HepG2 (cell line): ENCODE results near the gene DDX17. TPM values are rescaled to one million over a fixed set of nuclear protein-coding genes. Genes with fewer than 3 reads are reported as not detected.

Experiments used
- ATRX ChIP-seq: sonication (generic); formaldehyde crosslinking; IDR thresholded peaks from 2 replicates; pipeline ENCODE4 v1.4.0; 2020; ENCODE audit warnings: missing genetic modification reagents, borderline replicate concordance
- ESRRA ChIP-seq: sonication (generic); formaldehyde crosslinking; IDR thresholded peaks from 2 replicates; pipeline ENCODE4 v1.5.1; 2020; ENCODE audit warnings: mild to moderate bottlenecking, low read depth, missing genetic modification reagents
- FOSL2 ChIP-seq: sonication (generic); formaldehyde crosslinking; IDR thresholded peaks from 2 replicates; pipeline ENCODE4 v1.4.0; 2020; ENCODE audit warnings: missing genetic modification reagents
- FOXA1 ChIP-seq, 2 experiments: fragments of 450-650 bp in 1 of 2; sonication (generic) in 1 of 2; formaldehyde crosslinking in 1 of 2; IDR thresholded peaks; 2 replicates each; pipeline versions ENCODE4 v1.4.0 to v1.6.1; 2016 to 2020; ENCODE audit warnings: missing genetic modification reagents in 1 of 2
- GABPA ChIP-seq, 2 experiments: IDR thresholded peaks; 2 replicates each; pipeline ENCODE4 v1.6.1; 2011 to 2016; ENCODE audit warnings: low read depth in 2 of 2, low read length in 1 of 2, missing biosample characterization in 1 of 2, missing genetic modification characterization in 1 of 2
- GTF3A ChIP-seq: sonication (generic); formaldehyde crosslinking; conservative IDR thresholded peaks from 2 replicates; pipeline ENCODE4 v1.4.0; 2020; ENCODE audit warnings: mild to moderate bottlenecking, missing genetic modification reagents
- HDAC2 ChIP-seq: sonication (generic); formaldehyde crosslinking; IDR thresholded peaks from 2 replicates; pipeline ENCODE4 v1.4.0; 2020; ENCODE audit warnings: missing genetic modification reagents
- IRF2 ChIP-seq: IDR thresholded peaks from 2 replicates; pipeline ENCODE4 v1.6.1; 2018; ENCODE audit warnings: missing genetic modification reagents, missing compliant biosample characterization
- KDM2A ChIP-seq: sonication (generic); formaldehyde crosslinking; IDR thresholded peaks from 2 replicates; pipeline ENCODE4 v1.4.0; 2020; ENCODE audit warnings: low read depth, missing genetic modification reagents, borderline replicate concordance
- KLF13 ChIP-seq: sonication (generic); formaldehyde crosslinking; IDR thresholded peaks from 2 replicates; pipeline ENCODE4 v1.4.0; 2020; ENCODE audit warnings: mild to moderate bottlenecking, missing genetic modification reagents
- KLF6 ChIP-seq: IDR thresholded peaks from 2 replicates; pipeline ENCODE4 v1.8.0; 2016; ENCODE audit warnings: missing biosample characterization, missing genetic modification reagents
- MATR3 ChIP-seq: sonication (generic); formaldehyde crosslinking; IDR thresholded peaks from 2 replicates; pipeline ENCODE4 v1.4.0; 2020; ENCODE audit warnings: missing genetic modification reagents
- NFE2L1 ChIP-seq: sonication (generic); formaldehyde crosslinking; IDR thresholded peaks from 2 replicates; pipeline ENCODE4 v1.4.0; 2020; ENCODE audit warnings: missing genetic modification reagents, mild to moderate bottlenecking, borderline replicate concordance
- SMC3 ChIP-seq: IDR thresholded peaks from 2 replicates; pipeline ENCODE4 v1.6.1; 2011; ENCODE audit warnings: low read length, improper control_type of control experiment
- SOX6 ChIP-seq, 2 experiments: fragments of 450-650 bp in 1 of 2; sonication (generic) in 1 of 2; formaldehyde crosslinking in 1 of 2; IDR thresholded peaks; 2 replicates each; pipeline versions ENCODE4 v1.4.0 to v1.6.1; 2017 to 2020; ENCODE audit warnings: antibody characterized with exemption in 1 of 2, mild to moderate bottlenecking in 1 of 2, missing genetic modification reagents in 1 of 2
- ZFP82 ChIP-seq: sonication (generic); formaldehyde crosslinking; IDR thresholded peaks from 2 replicates; pipeline ENCODE4 v1.5.1; 2020; ENCODE audit warnings: mild to moderate bottlenecking, missing genetic modification reagents, borderline replicate concordance
- ZNF101 ChIP-seq: sonication (generic); formaldehyde crosslinking; IDR thresholded peaks from 2 replicates; pipeline ENCODE4 v1.4.0; 2020; ENCODE audit warnings: mild to moderate bottlenecking, low read depth, missing genetic modification reagents, borderline replicate concordance
- ZNF142 ChIP-seq: sonication (generic); formaldehyde crosslinking; IDR thresholded peaks from 2 replicates; pipeline ENCODE4 v1.4.0; 2020; ENCODE audit warnings: missing genetic modification reagents
- ZNF768 ChIP-seq: sonication (generic); formaldehyde crosslinking; IDR thresholded peaks from 2 replicates; pipeline ENCODE4 v1.4.0; 2020; ENCODE audit warnings: missing genetic modification reagents
- polyA plus RNA-seq, 8 experiments: library from polyadenylated mRNA; depleted of rRNA in 3 of 8; stranded (reverse) in 7 of 8; unstranded in 1 of 8; fragments of >200 nt; fragmentation: Illumina TruSeq in 4 of 8; extraction: Trizol in 4 of 8; gene quantifications; 2 replicates each; pipeline versions ENCODE4 v1.2.1 to v1.2.3, GENCODE V29; 2011 to 2016; ENCODE audit warnings: low read depth in 4 of 8, missing spikeins in 1 of 8, mixed read lengths in 1 of 8; ENCODE audit not compliant: insufficient read depth in 1 of 8
- total RNA-seq, 5 experiments: library from RNA; depleted of rRNA; stranded (reverse); fragments of >200 nt; fragmentation: Illumina TruSeq; extraction: Trizol; gene quantifications; 2 replicates each; pipeline ENCODE4 v1.2.3, GENCODE V29; 2016; ENCODE audit warnings: low read depth in 1 of 5
- TF ChIP-seq, protein P1 (sequence below), 2 experiments: sonication (generic) in 1 of 2; formaldehyde crosslinking in 1 of 2; IDR thresholded peaks; 2 replicates each; pipeline versions ENCODE4 v1.4.0 to v1.6.1; 2018 to 2020; ENCODE audit warnings: missing genetic modification reagents in 2 of 2, borderline replicate concordance in 1 of 2, low read depth in 1 of 2, mild to moderate bottlenecking in 1 of 2, missing biosample characterization in 1 of 2

DDX17 gene
- total and polyA plus RNA-seq, 2 of the 13 experiments (the other 11 are each of a cell fraction or from before 2014, with no cell fraction given), result 238 to 344 TPM

DNA sequence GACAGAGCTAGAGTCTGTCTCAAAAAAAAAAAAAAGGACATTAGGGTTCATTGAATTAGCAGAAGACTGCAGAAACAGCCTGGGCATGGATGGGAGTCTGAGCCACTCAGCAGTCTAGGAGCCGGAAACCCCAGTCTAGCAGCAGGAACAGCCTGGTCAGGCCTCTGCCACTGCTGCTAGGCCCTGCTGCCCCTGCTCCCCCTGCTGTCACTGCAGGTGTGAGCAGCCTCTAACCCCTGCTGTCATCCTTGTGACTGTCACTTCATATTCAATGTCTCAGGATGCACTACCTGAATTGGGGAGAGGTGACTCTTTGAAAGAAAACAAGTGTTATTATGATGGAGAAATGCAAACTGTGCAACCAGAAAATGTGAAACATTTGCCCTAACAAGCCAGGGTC, 7.0 kb upstream of the DDX17 start (continued):
- TF ChIP-seq, protein P1, sequence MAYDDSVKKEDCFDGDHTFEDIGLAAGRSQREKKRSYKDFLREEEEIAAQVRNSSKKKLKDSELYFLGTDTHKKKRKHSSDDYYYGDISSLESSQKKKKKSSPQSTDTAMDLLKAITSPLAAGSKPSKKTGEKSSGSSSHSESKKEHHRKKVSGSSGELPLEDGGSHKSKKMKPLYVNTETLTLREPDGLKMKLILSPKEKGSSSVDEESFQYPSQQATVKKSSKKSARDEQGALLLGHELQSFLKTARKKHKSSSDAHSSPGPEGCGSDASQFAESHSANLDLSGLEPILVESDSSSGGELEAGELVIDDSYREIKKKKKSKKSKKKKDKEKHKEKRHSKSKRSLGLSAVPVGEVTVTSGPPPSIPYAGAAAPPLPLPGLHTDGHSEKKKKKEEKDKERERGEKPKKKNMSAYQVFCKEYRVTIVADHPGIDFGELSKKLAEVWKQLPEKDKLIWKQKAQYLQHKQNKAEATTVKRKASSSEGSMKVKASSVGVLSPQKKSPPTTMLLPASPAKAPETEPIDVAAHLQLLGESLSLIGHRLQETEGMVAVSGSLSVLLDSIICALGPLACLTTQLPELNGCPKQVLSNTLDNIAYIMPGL (CRISPR knock-in tag; IDR thresholded peaks at IDR 0.05; ENCODE audit: borderline replicate concordance in 1 of 2, low read depth in 1 of 2), result peak in 1 of 2 experiments; percentile 67; a peak in 2 of 4 replicates
- no peak for TF ChIP-seq FOSL2 (CRISPR knock-in tag)
- peak; percentile 37; the same call in 1 of the 2 replicates for TF ChIP-seq ZNF768
- TF ChIP-seq MATR3, result no peak
- TF ChIP-seq ESRRA (CRISPR knock-in tag), result no peak
- TF ChIP-seq NFE2L1 (CRISPR knock-in tag), result no peak
- TF ChIP-seq ATRX (CRISPR knock-in tag), result no peak
- no peak for TF ChIP-seq SOX6 (IDR thresholded peaks at IDR 0.05)
- no peak for TF ChIP-seq SOX6 (CRISPR knock-in tag; IDR thresholded peaks at IDR 0.05)
- 0 out of 2 replicates have a peak, but pooled peaks have one; percentile 16 for TF ChIP-seq HDAC2 (CRISPR knock-in tag)
- no peak for TF ChIP-seq ZNF101 (CRISPR knock-in tag)
- no peak for TF ChIP-seq ZNF142 (CRISPR knock-in tag)
- TF ChIP-seq SMC3, result peak; percentile 63
- peak; percentile 13; the same call in 1 of the 2 replicates for TF ChIP-seq GABPA (IDR thresholded peaks at IDR 0.05; ENCODE audit: low read depth, low read length)
- TF ChIP-seq GABPA (CRISPR knock-in tag; IDR thresholded peaks at IDR 0.05; ENCODE audit: low read depth), result no peak
- no peak for TF ChIP-seq KLF6 (CRISPR knock-in tag)
- TF ChIP-seq GTF3A (CRISPR knock-in tag), result no peak
- TF ChIP-seq KLF13 (CRISPR knock-in tag), result no peak
- TF ChIP-seq FOXA1 (IDR thresholded peaks at IDR 0.05), result no peak
- TF ChIP-seq FOXA1 (CRISPR knock-in tag; IDR thresholded peaks at IDR 0.05), result no peak
- no peak for TF ChIP-seq ZFP82 (CRISPR knock-in tag)
- TF ChIP-seq IRF2, result peak; percentile 53; the same call in 1 of the 2 replicates
- peak; percentile 40; the same call in 1 of the 2 replicates for TF ChIP-seq KDM2A (CRISPR knock-in tag)
